PFSK-1 (cell line): ENCODE data around the gene ABCC1.

Experiments used
- FOXP2 ChIP-seq: optimal IDR thresholded peaks from 2 replicates; pipeline ENCODE3; 2011; ENCODE audit warnings: borderline replicate concordance, control low read depth, inconsistent platforms; ENCODE audit not compliant: insufficient read depth; ENCODE audit errors: extremely low read length, extremely low read depth
- POLR2AphosphoS5 ChIP-seq: IDR thresholded peaks from 2 replicates; pipeline ENCODE4 v1.6.1; 2012; ENCODE audit warnings: low read depth, mild to moderate bottlenecking, control low read depth, low read length, moderate library complexity
- SIN3A ChIP-seq: IDR thresholded peaks from 2 replicates; pipeline ENCODE4 v1.6.1; 2012; ENCODE audit warnings: mild to moderate bottlenecking, low read length, moderate library complexity, borderline replicate concordance; ENCODE audit not compliant: insufficient read depth
- TAF1 ChIP-seq: IDR thresholded peaks from 2 replicates; pipeline ENCODE4 v1.6.1; 2012; ENCODE audit warnings: low read length, control low read depth, borderline replicate concordance; ENCODE audit not compliant: insufficient read depth
- TF ChIP-seq, protein P1 (sequence below), 2 experiments: IDR thresholded peaks; 2 replicates each; pipeline versions ENCODE4 v1.6.1 to v1.8.0; 2011 to 2012; ENCODE audit warnings: low read depth in 2 of 2, low read length in 2 of 2, control low read depth in 1 of 2, inconsistent platforms in 1 of 2, mild to moderate bottlenecking in 1 of 2, moderate library complexity in 1 of 2; ENCODE audit not compliant: insufficient read depth in 1 of 2

The ABCC1 gene

DNA sequence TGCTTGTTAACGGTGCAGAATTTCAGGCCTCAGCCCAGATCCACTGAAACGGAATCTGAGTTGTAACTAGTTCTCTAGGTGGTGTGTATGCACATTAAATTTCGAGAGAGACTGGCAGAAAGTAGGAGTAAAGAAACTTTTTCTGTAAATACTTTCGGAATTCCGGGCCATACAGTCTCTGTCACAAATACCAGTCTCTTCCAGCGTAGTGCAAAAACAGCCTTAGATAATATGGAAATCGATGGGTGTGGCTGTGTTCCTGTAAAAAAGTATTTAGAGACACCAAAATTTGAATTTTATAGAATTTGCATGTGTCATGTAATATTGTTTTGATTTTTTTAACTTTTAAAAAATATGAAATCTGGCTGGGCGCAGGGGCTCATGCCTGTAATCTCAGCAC, 109.7 kb downstream of the ABCC1 start:
- TF ChIP-seq FOXP2, result no peak
- no peak for TF ChIP-seq POLR2AphosphoS5
- TF ChIP-seq, protein P1, sequence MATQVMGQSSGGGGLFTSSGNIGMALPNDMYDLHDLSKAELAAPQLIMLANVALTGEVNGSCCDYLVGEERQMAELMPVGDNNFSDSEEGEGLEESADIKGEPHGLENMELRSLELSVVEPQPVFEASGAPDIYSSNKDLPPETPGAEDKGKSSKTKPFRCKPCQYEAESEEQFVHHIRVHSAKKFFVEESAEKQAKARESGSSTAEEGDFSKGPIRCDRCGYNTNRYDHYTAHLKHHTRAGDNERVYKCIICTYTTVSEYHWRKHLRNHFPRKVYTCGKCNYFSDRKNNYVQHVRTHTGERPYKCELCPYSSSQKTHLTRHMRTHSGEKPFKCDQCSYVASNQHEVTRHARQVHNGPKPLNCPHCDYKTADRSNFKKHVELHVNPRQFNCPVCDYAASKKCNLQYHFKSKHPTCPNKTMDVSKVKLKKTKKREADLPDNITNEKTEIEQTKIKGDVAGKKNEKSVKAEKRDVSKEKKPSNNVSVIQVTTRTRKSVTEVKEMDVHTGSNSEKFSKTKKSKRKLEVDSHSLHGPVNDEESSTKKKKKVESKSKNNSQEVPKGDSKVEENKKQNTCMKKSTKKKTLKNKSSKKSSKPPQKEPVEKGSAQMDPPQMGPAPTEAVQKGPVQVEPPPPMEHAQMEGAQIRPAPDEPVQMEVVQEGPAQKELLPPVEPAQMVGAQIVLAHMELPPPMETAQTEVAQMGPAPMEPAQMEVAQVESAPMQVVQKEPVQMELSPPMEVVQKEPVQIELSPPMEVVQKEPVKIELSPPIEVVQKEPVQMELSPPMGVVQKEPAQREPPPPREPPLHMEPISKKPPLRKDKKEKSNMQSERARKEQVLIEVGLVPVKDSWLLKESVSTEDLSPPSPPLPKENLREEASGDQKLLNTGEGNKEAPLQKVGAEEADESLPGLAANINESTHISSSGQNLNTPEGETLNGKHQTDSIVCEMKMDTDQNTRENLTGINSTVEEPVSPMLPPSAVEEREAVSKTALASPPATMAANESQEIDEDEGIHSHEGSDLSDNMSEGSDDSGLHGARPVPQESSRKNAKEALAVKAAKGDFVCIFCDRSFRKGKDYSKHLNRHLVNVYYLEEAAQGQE (IDR thresholded peaks at IDR 0.05; ENCODE audit: insufficient read depth in 1 of 2, low read depth in 2 of 2, low read length in 2 of 2), result no peak
- TF ChIP-seq TAF1, result no peak
- no peak for TF ChIP-seq SIN3A

DNA sequence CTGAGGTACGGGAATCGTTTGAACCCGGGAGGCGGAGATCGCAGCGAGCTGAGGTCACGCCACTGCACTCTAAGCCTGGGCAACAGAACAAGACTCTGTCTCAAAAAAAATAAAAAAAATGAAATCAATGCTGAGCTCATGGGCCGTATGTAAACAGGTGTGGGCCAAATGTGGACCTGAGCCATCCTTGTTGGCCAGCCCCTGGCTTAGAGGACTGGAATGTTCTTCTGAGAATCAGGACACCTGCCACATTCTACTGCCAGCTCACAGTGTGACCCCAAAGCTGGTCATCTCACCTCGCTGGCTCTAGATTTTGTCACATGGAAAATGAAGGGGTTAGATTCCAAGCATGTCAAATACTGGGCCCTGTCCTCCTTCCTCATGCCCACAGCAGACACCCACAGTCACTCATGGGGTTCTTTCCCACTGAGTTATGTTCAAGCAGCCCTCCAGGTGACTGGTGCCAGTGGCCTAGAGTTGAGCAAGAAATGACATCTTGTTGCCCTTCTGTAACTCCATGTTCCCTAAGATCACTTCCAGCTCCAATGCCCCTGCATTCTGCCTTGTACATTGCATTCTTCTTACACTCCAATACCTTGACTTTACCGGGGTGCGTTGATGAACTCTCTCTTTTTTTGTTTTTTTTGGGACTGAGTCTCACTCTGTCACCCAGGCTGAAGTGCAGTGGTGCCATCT, 110.6 kb downstream of the ABCC1 start:
- no peak for TF ChIP-seq FOXP2
- TF ChIP-seq, protein P1 (IDR thresholded peaks at IDR 0.05; ENCODE audit: insufficient read depth in 1 of 2, low read depth in 2 of 2, low read length in 2 of 2), result no peak
- no peak for TF ChIP-seq TAF1
- no peak for TF ChIP-seq POLR2AphosphoS5
- no peak for TF ChIP-seq SIN3A

DNA sequence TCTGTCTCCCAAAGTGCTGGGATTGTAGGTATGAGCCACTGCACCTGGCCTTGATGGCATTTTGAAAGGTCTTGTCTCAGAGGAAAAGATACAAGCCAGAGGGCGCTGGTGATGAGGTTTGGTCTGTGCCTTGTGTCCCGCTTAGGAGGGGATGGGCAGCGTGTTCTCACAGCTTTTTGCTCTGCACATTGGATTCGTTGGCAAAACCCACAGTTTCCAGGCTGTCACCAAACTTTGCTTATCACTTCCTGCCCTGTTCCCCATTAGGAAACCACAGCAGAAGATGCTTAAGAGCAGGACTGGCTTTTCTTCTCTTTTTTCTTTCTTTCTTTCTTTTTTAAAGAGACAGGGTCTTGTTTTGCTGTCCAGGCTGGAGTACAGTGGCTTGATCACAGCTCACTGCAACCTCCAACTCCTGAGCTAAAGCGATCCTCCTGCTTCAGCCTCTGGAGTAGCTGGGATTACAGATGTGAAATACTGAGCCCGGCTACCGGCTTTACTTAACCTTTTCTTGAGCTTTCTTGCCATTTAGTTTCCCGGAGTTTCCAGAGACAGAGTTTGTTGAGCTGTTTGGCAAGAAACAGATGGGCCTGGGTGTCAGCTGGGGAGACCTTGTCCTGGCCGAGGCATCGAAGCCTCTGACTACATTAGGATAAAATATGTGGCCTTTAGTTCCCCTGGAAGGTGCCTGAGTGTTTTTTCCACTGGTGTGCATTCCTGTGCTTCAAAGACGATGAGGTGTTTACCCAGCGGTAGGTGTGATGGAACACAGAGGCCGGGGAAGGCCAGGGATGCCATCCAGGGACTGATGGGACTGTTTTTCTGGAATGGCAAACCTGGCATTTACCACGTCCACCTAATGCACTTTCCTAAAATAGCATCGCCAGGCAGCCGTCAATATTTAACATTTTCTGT, 112.9 kb downstream of the ABCC1 start:
- TF ChIP-seq FOXP2 (no peak), SIN3A (no peak), POLR2AphosphoS5 (no peak), TAF1 (no peak)
- TF ChIP-seq, protein P1 (IDR thresholded peaks at IDR 0.05; ENCODE audit: insufficient read depth in 1 of 2, low read depth in 2 of 2, low read length in 2 of 2), result no peak

DNA sequence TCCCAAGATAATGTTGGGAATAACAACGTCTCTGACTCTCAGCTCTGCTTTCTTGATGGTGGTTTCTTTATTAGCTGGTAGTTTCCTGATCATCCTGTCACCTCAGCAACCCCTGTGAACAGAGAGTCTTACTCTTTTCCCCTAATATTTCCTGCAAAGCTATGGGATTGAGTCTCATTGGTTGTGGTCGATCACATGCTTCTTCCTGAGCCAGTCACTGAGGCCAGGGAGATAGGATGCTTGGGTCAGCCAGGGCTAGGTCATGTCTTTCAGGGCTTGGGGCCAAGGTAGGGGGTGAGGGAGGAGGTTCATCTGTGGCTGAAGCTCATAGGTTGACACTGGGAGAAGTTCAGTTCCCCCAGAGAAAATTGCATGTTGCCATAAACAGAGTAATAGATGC, 114.3 kb downstream of the ABCC1 start:
- TF ChIP-seq FOXP2, result no peak
- no peak for TF ChIP-seq POLR2AphosphoS5
- TF ChIP-seq SIN3A, result no peak
- TF ChIP-seq TAF1, result no peak
- TF ChIP-seq, protein P1 (IDR thresholded peaks at IDR 0.05; ENCODE audit: insufficient read depth in 1 of 2, low read depth in 2 of 2, low read length in 2 of 2), result no peak

DNA sequence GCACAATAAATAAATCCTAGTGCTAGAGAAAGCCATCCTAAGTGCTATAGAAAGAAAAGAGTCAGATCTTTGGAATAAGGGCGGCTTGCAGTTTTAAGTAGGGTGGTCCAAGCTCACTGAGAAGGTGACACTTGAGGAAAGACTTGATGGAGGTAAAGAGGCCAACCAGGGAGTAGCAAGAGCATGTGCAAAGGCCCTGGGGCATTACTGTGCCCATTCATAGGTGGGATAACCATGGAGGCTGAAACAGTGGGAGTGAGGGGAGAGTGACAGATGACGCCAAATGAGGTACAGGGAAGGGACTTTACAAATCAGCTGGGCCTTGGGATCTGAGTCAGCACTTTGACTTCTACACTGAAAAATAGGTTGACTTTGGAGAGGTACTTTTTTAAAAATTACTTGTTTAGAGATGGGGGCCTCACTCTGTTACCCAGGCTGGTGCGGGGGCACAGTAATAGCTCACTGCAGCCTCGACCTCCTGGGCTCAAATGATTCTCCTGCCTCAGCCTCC, 115.5 kb downstream of the ABCC1 start:
- TF ChIP-seq, protein P1 (IDR thresholded peaks at IDR 0.05; ENCODE audit: insufficient read depth in 1 of 2, low read depth in 2 of 2, low read length in 2 of 2), result no peak
- TF ChIP-seq FOXP2 (no peak), TAF1 (no peak), POLR2AphosphoS5 (no peak), SIN3A (no peak)
